SH-SY5Y (cell line): ENCODE data around the gene KNSTRN.

Experiments used
- GATA2 ChIP-seq: IDR thresholded peaks from 2 replicates; pipeline ENCODE4 v1.6.1; 2011; ENCODE audit warnings: mild to moderate bottlenecking, low read depth, low read length
- GATA3 ChIP-seq: IDR thresholded peaks from 2 replicates; pipeline ENCODE4 v1.6.1; 2011; ENCODE audit warnings: low read depth, mild to moderate bottlenecking, low read length, moderate library complexity

DNA sequence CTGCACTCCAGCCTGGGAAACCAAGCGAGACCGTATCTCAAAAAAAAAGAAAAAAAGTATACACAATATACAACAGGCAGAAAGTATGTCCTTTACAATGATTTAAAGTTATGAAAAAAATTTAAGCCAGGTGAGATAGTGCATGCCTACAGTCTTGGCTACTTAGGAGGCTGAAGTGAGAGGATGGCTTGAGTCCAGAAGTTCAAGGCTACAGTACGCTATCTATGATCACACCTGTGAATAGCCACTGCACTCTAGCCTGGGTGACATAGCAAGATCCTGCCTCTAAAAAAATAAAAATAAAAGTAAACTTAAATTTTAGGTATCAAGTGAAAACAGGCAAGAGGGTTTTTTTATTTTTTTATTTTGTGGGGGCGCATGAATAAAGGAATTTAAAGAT, 3.1 kb upstream of the KNSTRN start:
- TF ChIP-seq GATA2, result no peak
- TF ChIP-seq GATA3, result no peak
